HG02623 (cell line): ENCODE data around the gene CACNA1H.

Experiments used
- ATAC-seq: cut with Tn5 transposase; IDR thresholded peaks from one replicate; pipeline ENCODE4 v1.9.1; 2021; ENCODE audit warnings: moderate library complexity; ENCODE audit not compliant: unreplicated experiment

The CACNA1H gene

GRCh38 chr16:1171001-1171400 lies 18.1 kb downstream of the CACNA1H start:
- ATAC-seq, result no peak

- no peak for ATAC-seq
Measured at GRCh38 chr16:1171854-1172428, 19.0 kb downstream of the CACNA1H start.

- no peak for ATAC-seq
Measured at GRCh38 chr16:1172651-1173050, 19.7 kb downstream of the CACNA1H start.

- no peak for ATAC-seq
Measured at GRCh38 chr16:1173788-1174451, 21.0 kb downstream of the CACNA1H start.

GRCh38 chr16:1174477-1175357 lies 21.8 kb downstream of the CACNA1H start:
- ATAC-seq, result no peak

- ATAC-seq, result no peak
Measured at GRCh38 chr16:1175566-1176279, 22.8 kb downstream of the CACNA1H start.

GRCh38 chr16:1176280-1176897 lies 23.5 kb downstream of the CACNA1H start:
- no peak for ATAC-seq

- no peak for ATAC-seq
Measured at GRCh38 chr16:1177053-1177452, 24.1 kb downstream of the CACNA1H start.

- no peak for ATAC-seq
Measured at GRCh38 chr16:1177750-1178149, 24.8 kb downstream of the CACNA1H start.

- ATAC-seq, result no peak
Measured at GRCh38 chr16:1178295-1178910, 25.5 kb downstream of the CACNA1H start.

GRCh38 chr16:1180549-1181403 lies 27.9 kb downstream of the CACNA1H start:
- ATAC-seq, result no peak

GRCh38 chr16:1181404-1182315 lies 28.8 kb downstream of the CACNA1H start:
- ATAC-seq, result no peak

GRCh38 chr16:1182316-1182671 lies 29.4 kb downstream of the CACNA1H start:
- ATAC-seq, result no peak

- ATAC-seq, result no peak
Measured at GRCh38 chr16:1182950-1183907, 30.3 kb downstream of the CACNA1H start.

- ATAC-seq, result no peak
Measured at GRCh38 chr16:1184156-1184868, 31.4 kb downstream of the CACNA1H start.

- ATAC-seq, result no peak
Measured at GRCh38 chr16:1184980-1185379, 32.1 kb downstream of the CACNA1H start.
